ENCODE measurements around the gene LRRC49. TPM values are rescaled to one million over a fixed set of nuclear protein-coding genes. Genes with fewer than 3 reads are reported as not detected.

The LRRC49 gene
- total RNA-seq, 1 experiment from 2014 or later = 8.3 TPM

DNA sequence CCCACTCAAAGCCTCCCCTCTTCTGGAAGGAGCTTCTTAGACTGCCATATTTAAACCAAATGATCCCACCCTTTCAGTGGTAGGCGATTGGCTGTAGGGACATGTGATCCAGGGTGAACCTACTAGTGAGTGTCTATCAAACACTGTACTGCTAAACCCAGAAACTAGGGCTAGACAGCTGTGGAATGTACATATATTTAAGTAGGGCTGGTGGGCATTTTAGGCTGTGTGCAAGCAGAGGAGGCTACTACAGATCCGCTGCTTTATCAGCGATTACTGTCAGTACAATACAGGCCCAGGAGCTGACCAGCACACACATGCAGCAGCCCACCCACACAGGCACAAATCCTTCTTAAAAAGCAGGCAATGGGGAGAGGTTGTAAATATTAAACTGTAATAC, 23.3 kb upstream of the LRRC49 start:
- Histone ChIP-seq H2BK5ac (ENCODE audit: insufficient read length, low read length) (no peak overlapping the region), H3K9ac (ENCODE audit: extremely low read depth, insufficient read length, low read length) (no peak overlapping the region), H3K4ac (ENCODE audit: low read depth, low read length) (no peak overlapping the region), H3K9me3 (ENCODE audit: control insufficient read depth, low read depth, low read length) (no peaks in the 10 kb centered on the region), H3K27ac (ENCODE audit: insufficient read length, low read depth, low read length) (no peak overlapping the region), H3K4me1 (ENCODE audit: insufficient read depth, low read length) (no peaks in the 10 kb centered on the region), H4K91ac (ENCODE audit: insufficient read length, low read depth, low read length) (no peak overlapping the region), H3T11ph (ENCODE audit: low read length) (no peak overlapping the region), H3K14ac (ENCODE audit: insufficient read depth, low read length) (no peak overlapping the region), H2BK15ac (ENCODE audit: low read depth, low read length) (no peak overlapping the region), H3K23ac (ENCODE audit: insufficient read length, low read depth, low read length) (no peak overlapping the region), H2BK120ac (ENCODE audit: low read depth, low read length, poor library complexity, severe bottlenecking) (no peak overlapping the region), H4K20me1 (ENCODE audit: control insufficient read depth, insufficient read depth, insufficient read length) (no peaks in the 10 kb centered on the region), H4K5ac (ENCODE audit: insufficient read length, low read depth, low read length) (no peak overlapping the region), H3K79me2 (ENCODE audit: insufficient read depth, low read length) (no peaks in the 10 kb centered on the region), H3K23me2 (ENCODE audit: insufficient read length, low read depth, low read length, poor library complexity, severe bottlenecking) (no peaks in the 10 kb centered on the region), H3K56ac (ENCODE audit: insufficient read length, low read depth, low read length) (no peak overlapping the region), H3K27me3 (ENCODE audit: insufficient read depth, low read length) (no peaks in the 10 kb centered on the region), H3K4me2 (ENCODE audit: insufficient read depth, insufficient read length, low read length) (no peak overlapping the region), H2AK5ac (ENCODE audit: insufficient read length, low read length) (no peak overlapping the region), H3K18ac (ENCODE audit: insufficient read length, low read depth, low read length) (no peak overlapping the region), H4K8ac (replicated peaks; ENCODE audit: insufficient read length, low read depth, low read length) (no peak overlapping the region), H2BK20ac (ENCODE audit: low read depth, low read length, poor library complexity, severe bottlenecking) (no peak overlapping the region), H2BK12ac (ENCODE audit: insufficient read length, low read depth, low read length) (no peak overlapping the region), H2AFZ (ENCODE audit: low read length) (no peak overlapping the region), H3K79me1 (ENCODE audit: insufficient read depth, low read depth, low read length, poor library complexity, severe bottlenecking) (no peaks in the 10 kb centered on the region)
- H3K27me3 Mint-ChIP-seq (ENCODE audit: low read depth) = peaks cover 1% of the 10 kb centered on the region; the same call in 1 of the 2 replicates
- WGBS (ENCODE audit: extremely low coverage, insufficient read length, low lambda C conversion rate) = no CpG with 5 or more reads among the region's 3 CpGs
- H3K36me3 Mint-ChIP-seq (ENCODE audit: insufficient read depth in 1 of 3, low read depth in 3 of 3) = peaks cover 2 to 16% (median 12%) of the 10 kb centered on the region in 3 experiments; a peak in 5 of 7 replicates
- no peak overlapping the region for H3K4me3 Mint-ChIP-seq
- TF ChIP-seq CTCF (conservative IDR thresholded peaks at IDR 0.05) = no peak
- H3K9me3 Mint-ChIP-seq = peaks cover 17 to 20% of the 10 kb centered on the region in 2 experiments
- H3K4me1 Mint-ChIP-seq = no peaks in the 10 kb centered on the region
- no peak overlapping the region for H3K27ac Mint-ChIP-seq
- no peak for DNase-seq
